Activated T-helper 1 cell treated with Interleukin-2 at 50 U/mL for 16 hours (primary cell): ENCODE measurements around the gene DNAJC15.
"Not testable (repeated sequence)": the region's sequence is repeated elsewhere in the genome, so short reads cannot be mapped to it uniquely, and the experiment has no call there.

Source experiments
- DNase-seq: peaks from one replicate; pipeline ENCODE4 v3.0.0-alpha.2; 2020; ENCODE audit warnings: low read depth

Gene DNAJC15

DNA sequence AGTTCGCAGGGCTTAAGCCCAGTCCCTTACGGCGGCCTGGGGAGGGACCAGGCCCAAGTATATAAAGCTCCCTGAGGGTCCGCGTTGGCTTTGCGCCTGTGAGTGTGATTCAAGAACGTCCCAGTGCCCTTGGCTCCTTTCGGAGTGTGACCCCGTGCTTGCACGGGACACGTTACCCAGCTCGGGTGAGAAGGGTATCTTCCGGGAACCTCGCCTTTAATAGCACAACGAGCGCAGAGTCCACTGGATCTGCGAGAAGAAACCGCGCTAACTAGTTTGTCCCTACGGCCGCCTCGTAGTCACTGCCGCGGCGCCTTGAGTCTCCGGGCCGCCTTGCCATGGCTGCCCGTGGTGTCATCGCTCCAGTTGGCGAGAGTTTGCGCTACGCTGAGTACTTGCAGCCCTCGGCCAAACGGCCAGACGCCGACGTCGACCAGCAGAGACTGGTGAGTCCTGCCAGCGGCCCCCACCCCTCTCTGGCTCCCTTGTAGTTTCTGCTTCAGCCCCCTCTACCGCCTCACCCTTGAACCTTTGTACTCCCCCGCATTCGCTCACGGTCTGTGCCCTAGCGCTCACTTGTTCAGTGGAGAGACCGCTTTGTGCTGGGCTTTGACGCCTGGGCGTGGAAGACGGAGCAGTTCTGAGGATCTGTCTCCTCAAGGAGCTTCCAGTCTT, at the start of gene DNAJC15:
TSS of gene DNAJC15 (plus strand) at position 298 of the 675 bp plus-strand sequence. CDS start at position 339, 41 bp downstream.
- peak; percentile 66 for DNase-seq

DNA sequence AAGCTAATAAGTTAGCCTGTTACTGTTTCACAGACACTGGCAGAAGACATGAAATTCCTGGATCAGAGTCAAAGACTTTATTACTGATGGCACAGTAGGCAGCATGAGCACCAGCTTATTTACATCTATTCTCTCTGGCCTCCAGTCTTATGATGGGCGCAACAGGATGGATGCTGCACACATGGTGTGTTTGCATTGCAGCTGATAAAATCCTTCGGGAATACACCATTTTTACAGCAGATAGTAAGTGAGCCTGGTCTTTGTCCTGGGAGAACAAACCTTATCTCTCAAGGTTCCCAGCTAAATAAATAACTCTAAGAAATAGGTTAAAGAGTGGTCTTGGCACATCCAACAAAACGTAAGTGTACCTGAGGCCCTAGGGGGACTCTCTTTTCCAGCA, 47.3 kb upstream of the DNAJC15 start:
- DNase-seq = no peak

DNA sequence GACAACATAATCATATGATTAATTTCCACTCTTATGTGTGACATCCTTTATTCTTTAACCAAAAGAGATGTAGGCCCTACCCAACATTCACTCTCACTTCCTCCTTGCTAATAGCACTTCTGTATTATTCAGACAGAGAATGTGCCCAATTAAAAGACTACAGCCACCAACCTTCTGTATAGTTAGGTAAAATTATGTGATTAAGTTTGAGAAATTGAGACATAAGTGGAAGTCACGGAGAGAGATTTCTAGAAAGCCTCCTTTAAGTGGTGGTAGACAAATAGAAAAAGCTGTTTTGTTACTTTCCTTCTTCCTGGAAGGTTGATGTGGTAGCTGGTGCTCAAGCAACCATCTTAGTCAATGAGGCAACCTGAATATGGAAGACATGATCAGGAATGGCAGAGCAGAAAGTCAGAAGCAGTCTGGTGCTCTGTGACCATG, 46.1 kb upstream of the DNAJC15 start:
- no peak for DNase-seq

DNA sequence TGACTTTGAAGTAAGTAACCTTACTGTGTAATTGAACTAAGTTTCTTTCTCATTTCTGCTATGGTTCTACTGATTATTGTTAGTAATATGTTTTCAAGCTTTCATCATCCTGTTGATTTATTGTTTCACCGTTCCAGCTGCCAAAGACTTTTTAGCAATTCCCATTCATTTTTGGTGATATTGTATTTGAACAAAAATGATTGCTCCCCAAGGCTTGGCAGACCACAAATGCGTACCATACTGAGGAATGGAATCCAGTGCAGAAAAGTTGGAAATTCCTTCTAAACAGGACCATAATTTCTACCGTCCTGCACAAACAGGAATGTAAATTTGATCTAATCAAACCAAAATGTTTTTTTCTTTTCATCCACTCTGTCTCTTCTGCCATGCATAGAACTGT, 42.1 kb upstream of the DNAJC15 start:
- no peak for DNase-seq

DNA sequence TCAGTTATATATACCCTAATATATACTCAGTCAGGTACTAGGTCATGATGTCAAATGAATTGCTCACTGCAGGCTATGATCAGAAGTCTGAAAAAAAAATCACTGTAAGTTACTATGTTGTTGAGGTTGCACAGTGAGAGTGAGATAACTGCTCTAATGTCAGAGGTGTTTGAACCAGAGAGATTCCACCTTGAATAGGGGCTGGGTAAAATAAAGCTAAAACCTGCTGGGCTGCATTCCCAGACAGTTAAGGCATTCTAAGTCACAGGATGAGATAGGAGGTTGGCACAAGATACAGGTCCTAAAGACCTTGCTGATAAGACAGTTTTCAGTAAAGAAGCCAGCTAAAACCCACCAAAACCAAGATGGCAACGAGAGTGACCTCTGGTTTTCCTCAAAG, 41.5 kb upstream of the DNAJC15 start:
- no peak for DNase-seq

DNA sequence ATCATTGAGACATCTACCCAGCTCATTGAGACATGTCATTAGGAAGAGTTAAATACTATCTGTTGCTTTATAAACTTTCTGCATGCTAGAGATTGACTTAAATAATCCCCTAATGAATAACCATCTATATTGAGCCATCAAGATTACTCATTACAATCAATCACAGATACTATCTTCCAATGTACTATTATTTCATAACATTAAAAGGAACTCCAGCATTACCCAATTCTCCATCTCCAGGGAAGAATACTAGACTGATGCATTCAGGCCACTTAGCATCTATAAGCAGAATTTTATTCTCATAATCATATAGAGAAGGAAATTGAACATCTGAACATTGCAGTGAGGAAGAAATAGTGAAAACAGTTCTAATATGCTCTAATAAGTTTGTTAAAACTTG, 39.4 kb upstream of the DNAJC15 start:
- no peak for DNase-seq

DNA sequence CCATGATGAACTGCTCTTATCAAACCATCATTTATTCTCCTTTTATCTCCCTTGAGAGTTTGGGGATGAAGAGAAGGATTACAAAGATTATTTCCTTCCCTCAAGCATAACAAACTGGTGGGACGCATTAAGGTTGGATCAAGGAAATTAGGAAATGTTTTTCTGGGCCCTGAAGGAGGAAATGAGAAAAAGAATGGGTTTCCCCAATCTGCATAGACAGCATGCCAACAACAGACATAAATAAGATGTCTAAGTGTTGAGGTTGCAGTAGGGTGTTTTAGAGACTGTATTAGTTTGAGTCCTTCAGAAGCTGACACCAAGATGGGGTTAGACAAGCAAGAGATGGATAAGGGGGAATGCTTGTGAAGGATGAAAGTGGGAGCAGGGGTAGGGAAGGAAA, 38.7 kb upstream of the DNAJC15 start:
- DNase-seq = no peak

DNA sequence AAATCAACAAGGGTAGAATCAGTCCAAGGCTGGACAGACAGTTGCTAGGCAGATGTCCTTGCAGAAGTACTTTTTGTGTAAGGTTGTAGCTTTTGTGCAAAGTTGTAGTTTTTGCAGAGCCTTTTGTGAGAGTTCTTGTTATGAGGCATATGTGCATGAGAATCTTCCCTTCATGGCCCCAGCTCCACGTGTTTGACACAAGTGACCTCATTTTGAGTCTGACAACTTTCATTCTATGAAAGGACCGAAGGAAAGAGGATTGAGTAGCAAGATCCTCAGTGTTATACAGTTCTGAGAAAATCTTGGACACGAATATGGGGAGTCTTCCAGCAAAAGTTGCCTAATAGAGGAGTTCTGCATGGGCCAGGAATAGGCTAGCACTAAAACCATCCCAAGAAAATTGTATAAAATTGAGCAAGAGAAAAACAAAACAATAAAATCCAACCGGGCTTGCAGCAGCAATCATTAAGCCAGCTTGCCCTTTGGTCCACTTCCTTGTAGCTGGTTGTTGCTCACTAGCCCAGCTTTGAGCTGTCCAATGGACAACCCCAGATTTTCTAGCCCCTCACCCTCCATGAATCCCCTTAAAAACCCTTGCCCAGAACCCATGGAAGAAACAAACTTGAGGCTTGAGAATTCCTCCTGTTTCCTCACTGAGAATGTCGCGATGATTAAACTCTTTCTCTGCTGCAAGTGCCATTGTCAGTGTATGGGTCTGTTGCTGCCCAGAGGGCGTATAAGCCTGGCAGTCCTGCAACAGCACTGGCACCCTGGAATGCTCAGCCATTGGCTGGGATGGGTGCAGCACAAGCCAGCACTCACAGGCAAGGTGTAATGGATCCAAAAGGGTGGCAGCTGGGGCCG, 37.8 kb upstream of the DNAJC15 start:
- no peak for DNase-seq

DNA sequence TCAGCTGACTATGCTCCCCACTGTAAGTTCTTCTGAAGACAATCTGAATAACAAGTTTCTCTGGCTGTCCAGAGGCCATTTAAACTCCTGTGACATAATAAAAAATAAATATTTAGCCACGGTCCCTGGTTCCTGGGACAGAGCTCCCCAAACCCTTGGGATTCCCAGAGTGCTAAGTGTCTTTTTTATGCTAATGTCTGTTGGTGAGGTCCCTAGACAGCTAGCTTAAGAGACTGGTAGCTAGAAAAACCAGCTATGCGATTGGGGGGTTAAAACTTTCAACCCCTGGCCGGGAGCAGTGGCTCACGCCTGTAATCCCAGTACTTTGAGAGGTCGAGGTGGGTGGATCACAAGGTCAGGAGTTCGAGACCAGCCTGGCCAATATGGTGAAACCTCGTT, 37.2 kb upstream of the DNAJC15 start:
- DNase-seq = no peak

DNA sequence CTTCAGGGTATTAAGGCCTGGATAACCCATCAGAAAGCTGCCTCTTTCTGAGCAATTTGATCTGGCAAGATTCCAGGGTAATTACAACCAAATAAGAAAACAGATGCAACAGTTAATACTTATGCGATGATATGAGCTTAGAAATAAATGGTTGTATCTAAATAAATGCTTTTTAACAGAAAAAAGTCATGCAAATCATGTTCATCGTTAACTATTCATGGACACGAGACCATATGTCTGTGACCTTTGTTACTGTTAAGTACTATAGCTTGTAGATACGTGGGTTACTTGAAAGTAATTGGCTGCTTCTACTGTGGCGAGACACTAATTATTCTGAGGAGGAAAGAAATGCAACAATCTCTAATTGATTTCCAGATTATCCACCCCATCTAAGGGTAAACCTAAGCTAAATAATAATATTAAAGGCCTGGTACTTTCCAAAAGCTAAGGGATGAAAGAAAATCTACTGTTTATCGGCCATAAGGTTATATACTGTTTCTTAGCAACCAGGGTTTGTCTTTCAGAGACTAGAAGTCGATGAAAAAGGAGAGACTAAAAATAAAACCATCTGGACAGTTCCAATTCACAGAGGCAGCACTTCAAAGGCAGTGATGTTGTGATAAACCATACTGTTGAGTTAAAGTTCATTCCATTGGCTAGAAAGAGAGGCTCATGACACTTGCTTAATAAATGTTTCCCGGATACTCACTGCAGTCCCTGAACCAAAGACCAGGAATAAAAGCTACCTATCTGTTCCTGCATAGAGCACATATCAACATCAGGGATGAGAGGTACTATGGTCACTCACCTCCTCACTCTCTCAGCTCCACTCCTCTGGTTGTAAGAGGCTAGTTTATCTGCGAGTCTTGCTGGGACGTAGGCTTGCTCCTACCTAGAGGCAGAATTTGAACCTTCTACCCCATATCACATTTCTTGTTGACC, 32.8 kb upstream of the DNAJC15 start:
- no peak for DNase-seq

DNA sequence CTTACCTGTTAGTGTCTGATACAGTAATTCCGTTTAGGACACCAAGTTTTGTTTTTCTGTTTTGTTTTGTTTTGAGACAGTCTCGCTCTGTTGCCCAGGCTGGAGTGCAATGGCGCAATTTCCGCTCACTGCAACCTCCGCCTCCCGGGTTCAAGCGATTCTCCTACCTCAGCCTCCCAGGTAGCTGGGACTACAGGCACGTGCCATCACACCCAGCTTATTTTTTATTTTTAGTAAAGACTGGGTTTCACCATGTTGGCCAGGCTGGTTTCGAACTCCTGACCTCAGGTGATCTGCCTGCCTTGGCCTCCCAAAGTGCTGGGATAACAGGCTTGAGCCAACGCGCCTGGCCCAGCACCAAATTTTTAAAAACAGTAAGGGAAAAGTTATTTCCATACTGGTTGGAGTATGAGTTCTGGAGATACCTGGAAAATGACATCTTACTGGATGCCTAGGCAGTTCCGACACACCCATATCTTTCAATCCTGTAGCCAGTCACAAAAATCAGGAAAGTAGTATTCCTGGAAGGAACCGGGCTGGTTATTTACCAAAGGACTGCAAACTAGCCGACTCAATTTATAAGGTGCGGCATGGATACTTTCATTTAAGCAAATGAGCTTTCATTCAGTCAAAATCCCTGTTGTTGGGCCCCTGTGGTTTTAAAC, 32.0 kb upstream of the DNAJC15 start:
- DNase-seq = not testable (repeated sequence)

DNA sequence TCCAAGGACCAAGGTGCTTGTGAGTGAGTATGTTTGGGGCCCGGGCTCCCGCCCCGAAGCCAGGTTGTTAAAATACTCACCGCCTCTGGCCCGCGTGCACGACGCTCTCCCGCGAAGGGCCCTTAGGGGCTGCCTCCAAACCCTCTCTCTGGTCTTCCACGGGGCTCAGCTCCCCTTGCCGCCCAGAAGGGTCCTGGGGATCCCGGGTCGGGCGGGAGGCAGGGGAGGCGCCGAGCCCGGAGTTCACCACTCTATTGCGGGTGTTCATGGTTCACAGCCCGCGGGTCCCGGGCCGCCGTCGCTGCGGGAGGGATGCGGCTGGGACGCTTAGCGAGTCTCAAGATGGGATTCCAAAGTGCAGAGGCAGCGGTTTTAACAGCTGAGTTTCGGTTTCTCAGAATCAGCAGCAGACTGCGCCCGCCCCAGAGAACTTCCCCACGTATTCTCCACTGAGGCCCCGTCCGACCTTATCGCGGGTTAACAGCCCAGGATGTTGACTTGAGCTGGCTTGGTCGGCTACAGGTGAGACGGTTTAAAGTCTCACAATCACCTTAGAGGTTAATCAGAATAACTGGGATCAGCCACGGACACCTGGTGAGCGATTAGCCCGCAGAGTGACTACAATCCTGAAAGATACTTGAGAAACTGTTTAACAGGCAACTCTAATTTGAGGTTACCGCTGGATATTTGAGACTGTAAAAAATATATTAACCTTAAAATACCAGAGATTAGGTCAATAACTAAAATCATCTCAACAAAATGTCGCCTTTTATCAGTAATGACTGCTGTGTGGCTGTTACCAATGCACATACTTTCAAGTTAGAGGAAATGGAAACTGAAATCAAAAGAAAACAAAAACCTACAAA, 31.3 kb upstream of the DNAJC15 start, which contains the start of gene EPSTI1:
TSS of gene EPSTI1 (minus strand) at position 344 of the 866 bp plus-strand sequence. CDS start at position 268, 76 bp downstream.
- peak; percentile 57 for DNase-seq

DNA sequence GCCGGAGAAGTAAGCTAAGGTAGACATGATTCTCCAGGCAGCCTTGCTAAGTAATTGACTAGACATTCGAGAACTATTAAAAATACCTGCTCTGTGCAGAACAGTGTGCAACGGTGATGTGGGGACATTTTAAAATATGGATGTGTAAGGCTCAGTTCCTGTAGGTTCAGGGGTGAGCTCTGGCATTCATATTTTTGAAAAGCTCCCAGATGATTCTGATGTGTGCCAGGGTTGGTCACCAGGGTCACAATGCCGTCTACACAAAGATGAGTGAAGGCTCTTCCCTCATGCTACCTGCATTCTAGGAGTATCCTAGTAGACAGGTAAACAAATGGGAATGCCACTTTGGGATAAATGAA, 30.6 kb upstream of the DNAJC15 start:
- DNase-seq = no peak

DNA sequence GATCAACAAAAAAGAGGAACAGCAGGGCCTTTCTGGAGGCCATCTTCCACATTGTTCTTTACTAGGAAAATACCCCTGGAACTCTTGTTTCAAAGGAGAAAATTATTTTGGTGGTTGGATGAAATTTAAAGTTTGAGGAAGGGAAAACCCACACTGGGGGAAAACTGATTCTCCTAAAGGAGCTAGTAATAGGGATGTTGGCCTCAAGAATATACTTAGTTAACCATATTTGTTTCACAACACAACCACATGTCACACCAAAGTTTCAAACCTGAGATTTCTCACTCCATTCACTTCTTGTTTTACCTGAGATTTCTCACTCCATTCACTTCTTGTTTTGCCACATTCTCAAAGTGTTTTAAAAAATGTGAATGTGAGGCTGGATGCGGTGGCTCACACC, 28.5 kb upstream of the DNAJC15 start:
- no peak for DNase-seq

DNA sequence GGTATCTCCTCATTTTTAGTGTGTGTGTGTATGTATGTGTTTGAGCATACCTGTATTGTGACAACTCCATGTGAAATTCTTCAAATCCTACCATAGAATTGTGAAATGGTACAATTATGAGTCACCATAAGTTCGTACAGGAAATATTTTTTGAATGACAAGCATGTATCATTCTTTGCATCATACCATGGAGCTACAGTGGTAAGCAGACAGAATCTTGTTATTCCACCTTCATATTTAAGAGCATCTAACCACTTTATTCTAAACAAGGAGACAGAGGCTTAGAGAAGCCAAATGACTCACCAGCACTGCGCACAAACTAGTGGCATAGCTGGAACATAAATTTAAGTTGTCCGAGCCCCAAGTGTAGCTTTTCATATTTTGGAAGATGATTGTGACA, 26.8 kb upstream of the DNAJC15 start:
- no peak for DNase-seq

DNA sequence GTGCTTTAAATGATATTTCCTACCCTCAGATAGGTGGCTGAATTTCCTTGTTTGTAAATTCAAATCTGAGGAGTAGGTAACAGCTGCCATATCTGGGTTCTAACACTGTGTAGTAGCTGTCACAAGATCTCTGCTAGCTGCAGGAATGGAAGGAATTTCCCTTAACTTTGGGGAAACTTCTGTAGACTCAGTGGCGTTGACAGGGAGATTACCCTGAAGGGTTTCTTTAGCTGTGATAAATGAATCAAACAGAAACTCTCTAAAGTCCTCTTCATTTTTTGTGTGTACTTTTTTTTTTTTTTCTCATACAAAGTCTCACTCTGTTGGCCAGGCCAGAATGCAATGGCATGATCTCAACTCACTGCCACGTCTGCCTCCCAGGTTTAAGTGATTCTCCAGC, 26.0 kb upstream of the DNAJC15 start:
- DNase-seq = no peak

DNA sequence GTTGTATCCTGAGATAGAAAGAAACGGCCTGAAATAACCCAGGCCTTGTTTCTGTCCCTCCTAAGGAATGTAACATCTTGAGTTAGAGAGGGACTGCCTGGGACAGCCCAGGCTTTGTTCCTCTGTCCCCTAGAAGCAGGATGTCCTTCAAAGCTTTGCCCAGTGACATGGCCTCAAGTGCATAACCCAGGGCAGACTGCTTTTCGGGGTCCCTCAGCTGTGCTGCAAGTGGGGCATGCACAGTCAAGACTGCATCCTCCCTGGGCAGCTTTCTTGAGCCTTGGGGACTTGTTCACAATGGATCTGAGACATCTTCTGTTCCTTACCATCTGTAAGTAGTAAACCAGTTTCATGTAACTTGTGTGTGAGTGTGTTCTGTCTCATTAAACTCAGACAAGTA, 23.9 kb upstream of the DNAJC15 start:
- no peak for DNase-seq

DNA sequence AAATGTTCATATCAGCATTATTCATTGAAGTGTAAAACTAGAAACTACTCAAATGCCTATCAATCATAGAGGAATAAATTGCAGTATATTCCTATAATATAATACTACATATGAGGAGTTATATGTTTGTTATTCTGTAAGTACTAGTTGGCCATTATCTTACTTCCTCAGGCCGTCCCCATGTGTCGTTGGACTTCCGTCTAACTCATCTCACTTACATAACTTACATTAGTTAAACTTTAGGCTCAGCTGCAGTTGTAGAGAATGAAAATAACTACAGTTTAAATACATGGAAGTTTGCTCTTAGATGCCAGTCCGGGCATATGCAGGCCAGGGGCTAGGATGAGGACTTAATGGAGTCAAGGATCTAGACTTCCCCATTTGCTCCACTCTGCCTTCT, 22.7 kb upstream of the DNAJC15 start:
- no peak for DNase-seq

DNA sequence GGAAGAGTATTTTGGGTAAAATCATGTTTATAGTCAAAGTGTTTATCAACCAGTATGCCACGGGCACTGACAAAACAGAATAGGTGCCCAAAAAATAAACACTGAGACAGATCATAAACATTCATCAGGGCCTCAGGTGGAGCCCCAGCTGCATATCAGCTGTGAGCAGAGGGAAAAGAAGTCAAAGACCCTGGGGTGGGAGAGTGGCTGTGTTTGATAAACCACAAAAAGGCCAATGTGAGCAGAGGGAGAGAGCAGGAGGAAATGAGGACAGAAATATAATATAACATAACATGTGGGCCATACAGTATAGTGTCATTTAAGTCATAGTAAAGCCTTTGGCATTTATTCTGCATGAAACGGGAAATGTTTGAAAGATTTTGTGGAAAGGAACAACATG, 21.4 kb upstream of the DNAJC15 start:
- DNase-seq = no peak

DNA sequence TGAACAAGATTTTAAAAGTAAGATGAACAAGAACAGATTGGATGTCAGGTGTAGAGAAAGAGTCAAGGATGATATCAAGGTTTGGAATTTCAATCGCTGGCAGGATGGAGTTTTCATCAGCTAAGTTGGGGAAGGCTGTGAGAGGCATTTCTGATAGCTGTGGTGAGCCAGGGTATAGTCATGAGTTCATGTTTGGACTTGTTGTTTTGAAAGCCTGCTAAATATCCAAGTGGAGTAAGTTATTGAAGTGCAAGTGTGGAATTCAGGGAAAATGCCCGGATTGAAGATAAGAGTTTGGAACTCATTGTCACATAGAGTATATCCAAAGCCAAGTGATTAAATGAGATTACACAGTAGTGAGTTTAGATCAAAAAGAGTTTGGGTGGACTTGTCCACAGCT, 20.4 kb upstream of the DNAJC15 start:
- DNase-seq = no peak

DNA sequence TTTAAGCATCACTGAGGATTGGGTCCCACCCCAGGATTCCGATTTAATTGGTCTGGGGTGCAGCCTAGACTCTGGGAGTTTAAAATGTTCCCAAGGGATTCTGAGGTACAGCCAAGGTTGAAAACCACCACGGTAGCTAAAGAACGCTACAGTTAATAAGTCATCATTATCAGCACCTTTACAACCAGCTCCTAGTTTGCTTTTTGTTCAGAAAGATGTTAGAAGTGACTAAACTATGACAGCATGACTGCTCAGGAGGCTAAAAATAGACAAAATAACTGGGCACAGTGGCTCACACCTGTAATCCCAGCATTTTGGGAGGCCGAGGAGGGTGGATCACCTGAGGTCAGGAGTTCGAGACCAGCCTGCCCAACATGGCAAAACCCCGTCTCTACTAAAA, 19.7 kb upstream of the DNAJC15 start:
- DNase-seq = no peak
